GM12878 (cell line): ENCODE results near the gene GSK3A. TPM values are rescaled to one million over a fixed set of nuclear protein-coding genes. Genes with fewer than 3 reads are reported as not detected.

ENCODE experiments used
- ATAC-seq: fragments of 200-7000 bp; cut with Tn5 transposase; 3 replicates; pipeline ENCODE4 v1.9.1; 2020; ENCODE audit warnings: mild to moderate bottlenecking, moderate library complexity
- BruUV-seq: library from RNA; stranded (reverse); fragments of 400-500 nt; replicated peaks from 2 replicates; lab custom pipeline; 2021; lab: Mats Ljungman, UMichigan
- CTCF ChIA-PET: fragments of 300-600 bp; sonication (Branson Sonifier 250); formaldehyde crosslinking; extraction: SDS; loops from one replicate; lab custom pipeline; 2021; ENCODE audit warnings: inconsistent platforms; lab: Yijun Ruan, JAX
- POLR2A ChIA-PET: fragments of 350-600 bp; formaldehyde crosslinking; extraction: SDS; loops from one replicate; lab custom pipeline; 2021; ENCODE audit warnings: inconsistent platforms; lab: Charles Lee
- RAD21 ChIA-PET: fragments of 300-600 bp; sonication (Branson Sonifier 250); formaldehyde crosslinking; loops from one replicate; lab custom pipeline; 2023; ENCODE audit warnings: antibody characterized with exemption; ENCODE audit not compliant: unreplicated experiment; lab: Charles Lee
- SMC1A ChIA-PET: fragments of 300-600 bp; sonication (Branson Sonifier 250); formaldehyde crosslinking; loops from one replicate; lab custom pipeline; 2023; ENCODE audit not compliant: unreplicated experiment, uncharacterized antibody; lab: Charles Lee
- DNase-seq: peaks from one replicate; pipeline ENCODE4 v3.0.0-alpha.2; 2011; ENCODE audit warnings: low read depth, low spot score
- FAIRE-seq: peaks from 3 replicates; lab custom pipeline; 2011; peaks lifted over from hg19 to GRCh38; lab: Jason Lieb, UNC
- H2AFZ ChIP-seq: 2 replicates; pipeline ENCODE4 v1.6.0; 2011; ENCODE audit warnings: low read depth, low read length, control low read depth; ENCODE audit not compliant: control insufficient read depth
- H3K27ac ChIP-seq: 2 replicates; pipeline ENCODE4 v1.5.1; 2011; ENCODE audit warnings: control low read depth; ENCODE audit not compliant: control insufficient read depth, insufficient read depth
- H3K27me3 ChIP-seq, 2 experiments: replicated peaks in 1 of 2; 2 replicates each; pipeline versions ENCODE4 v1.6.0 to v1.6.1; 2011; ENCODE audit warnings: low read length in 1 of 2; ENCODE audit not compliant: control insufficient read depth in 2 of 2, insufficient read depth in 2 of 2
- H3K36me3 ChIP-seq, 2 experiments: 2 replicates each; pipeline ENCODE4 v1.5.1; 2011; ENCODE audit warnings: low read length in 1 of 2; ENCODE audit not compliant: control insufficient read depth in 2 of 2, insufficient read depth in 2 of 2
- H3K4me1 ChIP-seq: 2 replicates; pipeline ENCODE4 v1.6.1; 2011; ENCODE audit warnings: mild to moderate bottlenecking, low read length, moderate library complexity, mixed read lengths; ENCODE audit not compliant: control insufficient read depth, insufficient read depth
- H3K4me2 ChIP-seq: 2 replicates; pipeline ENCODE4 v1.6.0; 2011; ENCODE audit warnings: control low read depth; ENCODE audit not compliant: control insufficient read depth, insufficient read depth
- H3K4me3 ChIP-seq: fragments of 200-600 bp; sonication (generic); 2 replicates; pipeline ENCODE4 v1.5.1; 2016
- H3K79me2 ChIP-seq: 2 replicates; pipeline ENCODE4 v1.6.0; 2011; ENCODE audit warnings: low read length; ENCODE audit not compliant: control insufficient read depth, insufficient read depth
- H3K9ac ChIP-seq: 2 replicates; pipeline ENCODE4 v1.8.0; 2011; ENCODE audit warnings: low read length, control low read depth, mixed read lengths; ENCODE audit not compliant: control insufficient read depth, insufficient read depth
- H3K9me3 ChIP-seq: replicated peaks from 3 replicates; pipeline ENCODE4 v1.5.1; 2011; ENCODE audit warnings: mild to moderate bottlenecking, low read length; ENCODE audit not compliant: control insufficient read depth, insufficient read depth
- H4K20me1 ChIP-seq: 2 replicates; pipeline ENCODE4 v1.6.0; 2011; ENCODE audit not compliant: control insufficient read depth, insufficient read depth
- CEBPB ChIP-seq, 2 experiments: fragments of 150-350 bp in 1 of 2; IDR thresholded peaks; 2 replicates each; pipeline ENCODE4 v1.6.1; 2012 to 2014; ENCODE audit warnings: low read depth in 2 of 2, low read length in 2 of 2, borderline replicate concordance in 1 of 2, inconsistent platforms in 1 of 2
- CHD1 ChIP-seq: IDR thresholded peaks from 2 replicates; pipeline ENCODE4 v1.6.1; 2012; ENCODE audit warnings: low read depth, low read length, improper control_type of control experiment
- EED ChIP-seq: sonication (generic); IDR thresholded peaks from 2 replicates; pipeline ENCODE4 v1.6.1; 2016; ENCODE audit warnings: antibody characterized with exemption, low read depth
- KLF5 ChIP-seq: fragments of 450-650 bp; IDR thresholded peaks from 2 replicates; pipeline ENCODE4 v1.6.1; 2014; ENCODE audit warnings: mild to moderate bottlenecking; ENCODE audit not compliant: partially characterized antibody
- MEF2B ChIP-seq: fragments of 450-650 bp; IDR thresholded peaks from 2 replicates; pipeline ENCODE4 v1.6.1; 2018; ENCODE audit warnings: mild to moderate bottlenecking, moderate library complexity; ENCODE audit not compliant: partially characterized antibody, poor library complexity, severe bottlenecking
- NFXL1 ChIP-seq: fragments of 450-650 bp; IDR thresholded peaks from 2 replicates; pipeline ENCODE4 v1.6.1; 2017; ENCODE audit warnings: antibody characterized with exemption, mild to moderate bottlenecking, borderline replicate concordance
- POLR2A ChIP-seq: IDR thresholded peaks from 2 replicates; pipeline ENCODE4 v1.6.1; 2011; ENCODE audit warnings: low read depth, mild to moderate bottlenecking, low read length
- POLR2AphosphoS5 ChIP-seq: IDR thresholded peaks from 2 replicates; pipeline ENCODE4 v1.6.1; 2011; ENCODE audit warnings: mild to moderate bottlenecking, low read length, inconsistent platforms
- SUPT20H ChIP-seq: IDR thresholded peaks from 2 replicates; pipeline ENCODE4 v1.6.1; 2011; ENCODE audit warnings: low read depth, mild to moderate bottlenecking, low read length, moderate library complexity, borderline replicate concordance; ENCODE audit not compliant: control insufficient read depth
- WRNIP1 ChIP-seq: IDR thresholded peaks from 2 replicates; pipeline ENCODE4 v1.6.1; 2011; ENCODE audit warnings: low read depth, low read length, improper control_type of control experiment, borderline replicate concordance
- WGBS: methylation state at CpG from one replicate; pipeline ENCODE4 v1.1.6; 2016; ENCODE audit warnings: low lambda C conversion rate; ENCODE audit not compliant: insufficient replicate concordance, insufficient coverage; ENCODE audit errors: missing lambda C conversion rate; 5-methylcytosine and 5-hydroxymethylcytosine counted together
- in situ Hi-C: fragments of 300-500 bp; cut with MboI; formaldehyde crosslinking; loops from 9 replicates; pipeline ENCODE4 v1.14.3; 2018; ENCODE audit warnings: mixed read lengths
- intact Hi-C: fragments of 100-400 bp; cut with micrococcal nuclease; formaldehyde crosslinking; loops from one replicate; pipeline ENCODE4 v1.14.2; 2022; ENCODE audit not compliant: unreplicated experiment
- polyA plus RNA-seq, 11 experiments: library from polyadenylated mRNA; depleted of rRNA in 4 of 11; unstranded in 6 of 11; stranded (reverse) in 5 of 11; fragments of >200 nt; fragmentation: Nextera tagmentation in 4 of 11; fragmentation: Illumina TruSeq in 1 of 11; extraction: Ambion mirVana in 4 of 11; extraction: Trizol in 1 of 11; gene quantifications; 1 replicate in 1 of 11; 2 replicates in 10 of 11; pipeline versions ENCODE4 v1.2.1 to v1.2.3, GENCODE V29; 2011 to 2016; ENCODE audit warnings: inconsistent platforms in 2 of 11, missing spikeins in 2 of 11, low read depth in 1 of 11
- total RNA-seq, 4 experiments: library from RNA; depleted of rRNA in 3 of 4; stranded (reverse); fragments of >200 nt in 3 of 4; fragmentation: Illumina TruSeq in 1 of 4; extraction: Trizol in 1 of 4; gene quantifications; 2 replicates each; pipeline versions ENCODE4 v1.2.1 to v1.2.3, GENCODE V29; 2013 to 2021
- TF ChIP-seq, protein P1 (sequence below): fragments of 450-650 bp; IDR thresholded peaks from 2 replicates; pipeline ENCODE4 v1.6.1; 2017; ENCODE audit warnings: borderline replicate concordance
- TF ChIP-seq, protein P2 (sequence below): IDR thresholded peaks from 2 replicates; pipeline ENCODE4 v1.6.1; 2011; ENCODE audit warnings: mild to moderate bottlenecking, low read depth, low read length, moderate library complexity; ENCODE audit not compliant: insufficient replicate concordance
- TF ChIP-seq, protein P3 (sequence below): IDR thresholded peaks from 2 replicates; pipeline ENCODE4 v1.6.1; 2011; ENCODE audit warnings: borderline replicate concordance, low read depth, mild to moderate bottlenecking, moderate library complexity, low read length; ENCODE audit not compliant: insufficient read depth, poor library complexity, severe bottlenecking

GSK3A gene
- total and polyA plus RNA-seq, 10 of the 15 experiments (the other 5 are each of a cell fraction or from before 2014, with no cell fraction given), result 1.00 to 47.9 (median 15.2) TPM

DNA sequence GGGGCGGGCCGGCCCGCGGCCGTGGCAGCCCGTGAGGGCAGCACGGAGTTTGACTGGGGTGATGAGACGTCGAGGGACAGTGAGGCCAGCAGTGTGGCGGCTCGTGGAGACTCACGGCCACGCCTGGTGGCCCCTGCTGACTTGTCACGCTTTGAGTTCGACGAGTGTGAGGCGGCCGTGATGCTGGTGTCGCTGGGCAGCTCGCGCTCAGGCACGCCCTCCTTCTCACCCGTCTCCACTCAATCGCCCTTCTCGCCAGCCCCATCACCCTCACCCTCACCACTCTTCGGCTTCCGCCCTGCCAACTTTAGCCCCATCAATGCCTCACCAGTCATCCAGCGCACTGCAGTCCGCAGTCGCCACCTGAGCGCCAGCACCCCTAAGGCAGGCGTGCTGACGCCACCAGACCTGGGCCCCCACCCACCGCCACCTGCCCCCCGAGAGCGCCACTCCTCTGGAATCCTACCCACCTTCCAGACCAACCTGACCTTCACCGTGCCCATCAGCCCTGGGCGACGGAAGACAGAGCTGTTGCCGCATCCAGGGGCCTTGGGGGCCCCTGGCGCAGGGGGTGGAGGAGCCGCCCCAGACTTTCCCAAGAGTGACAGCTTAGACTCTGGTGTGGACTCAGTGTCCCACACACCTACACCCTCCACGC, 31.1 kb upstream of the GSK3A start:
- H3K4me3 ChIP-seq, result no peak overlapping the region
- H3K79me2 ChIP-seq, result peaks cover 34% of the 10 kb centered on the region
- no TSS peak for BruUV-seq
- 93% methylated on average over 43 of the region's 43 CpGs for WGBS
- H3K27me3 ChIP-seq, result no peaks in the 10 kb centered on the region
- H3K4me2 ChIP-seq, result no peak overlapping the region
- ChIA-PET CTCF (no interaction called here), POLR2A (interaction anchor here (0.6 to 1.0 kb wide), 2 partner anchors 31 to 63 kb away, joined by 3 to 4 read pairs; partner anchors contain the start of gene GSK3A), SMC1A (no interaction called here), RAD21 (no interaction called here)
- no peak overlapping the region for H3K27ac ChIP-seq
- ATAC-seq (no peak), FAIRE-seq (no peak), DNase-seq (no peak)
- in situ Hi-C loops, result no loop called here
- no peak overlapping the region for H2AFZ ChIP-seq
- H3K4me1 ChIP-seq, result peaks cover 29% of the 10 kb centered on the region
- no peaks in the 10 kb centered on the region; the same call in 1 of the 2 replicates for H4K20me1 ChIP-seq
- peaks cover 3 to 19% of the 10 kb centered on the region in 2 experiments; a peak in 3 of 4 replicates for H3K36me3 ChIP-seq
- H3K9ac ChIP-seq, result no peak overlapping the region
- intact Hi-C loops, result no loop called here
- H3K9me3 ChIP-seq, result no peaks in the 10 kb centered on the region
- no peak for TF ChIP-seq CEBPB (IDR thresholded peaks at IDR 0.05; ENCODE audit: borderline replicate concordance in 1 of 2, low read depth in 2 of 2, low read length in 2 of 2)
- no peak for TF ChIP-seq WRNIP1
- TF ChIP-seq CHD1, result no peak
- TF ChIP-seq, protein P1, sequence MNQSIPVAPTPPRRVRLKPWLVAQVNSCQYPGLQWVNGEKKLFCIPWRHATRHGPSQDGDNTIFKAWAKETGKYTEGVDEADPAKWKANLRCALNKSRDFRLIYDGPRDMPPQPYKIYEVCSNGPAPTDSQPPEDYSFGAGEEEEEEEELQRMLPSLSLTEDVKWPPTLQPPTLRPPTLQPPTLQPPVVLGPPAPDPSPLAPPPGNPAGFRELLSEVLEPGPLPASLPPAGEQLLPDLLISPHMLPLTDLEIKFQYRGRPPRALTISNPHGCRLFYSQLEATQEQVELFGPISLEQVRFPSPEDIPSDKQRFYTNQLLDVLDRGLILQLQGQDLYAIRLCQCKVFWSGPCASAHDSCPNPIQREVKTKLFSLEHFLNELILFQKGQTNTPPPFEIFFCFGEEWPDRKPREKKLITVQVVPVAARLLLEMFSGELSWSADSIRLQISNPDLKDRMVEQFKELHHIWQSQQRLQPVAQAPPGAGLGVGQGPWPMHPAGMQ, result no peak
- no peak; the same call in 1 of the 2 replicates for TF ChIP-seq POLR2A

DNA sequence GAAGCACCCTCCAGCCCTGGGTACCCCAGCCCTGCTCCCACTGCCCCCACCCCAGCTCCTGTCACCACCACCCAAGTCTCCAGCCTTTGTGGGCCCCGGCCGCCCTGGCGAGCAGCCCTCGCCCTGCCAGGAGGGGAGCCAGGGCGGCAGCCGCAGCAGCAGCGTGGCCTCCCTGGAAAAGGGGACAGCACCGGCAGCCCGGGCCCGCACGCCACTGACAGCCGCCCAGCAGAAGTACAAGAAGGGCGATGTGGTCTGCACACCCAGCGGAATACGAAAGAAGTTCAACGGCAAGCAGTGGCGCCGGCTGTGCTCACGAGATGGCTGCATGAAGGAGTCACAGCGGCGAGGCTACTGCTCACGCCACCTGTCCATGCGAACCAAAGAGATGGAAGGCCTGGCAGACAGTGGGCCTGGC, 30.6 kb upstream of the GSK3A start:
- BruUV-seq, result no TSS peak
- Histone ChIP-seq H3K27ac (no peak overlapping the region), H3K4me2 (no peak overlapping the region), H3K9me3 (no peaks in the 10 kb centered on the region), H3K9ac (no peak overlapping the region), H3K4me1 (peaks cover 28% of the 10 kb centered on the region), H3K27me3 (no peaks in the 10 kb centered on the region), H3K79me2 (peaks cover 34% of the 10 kb centered on the region), H3K4me3 (no peak overlapping the region), H4K20me1 (no peaks in the 10 kb centered on the region; the same call in 1 of the 2 replicates), H3K36me3 (peaks cover 3 to 19% of the 10 kb centered on the region in 2 experiments; a peak in 3 of 4 replicates), H2AFZ (no peak overlapping the region)
- ATAC-seq, result no peak
- DNase-seq, result no peak
- POLR2A ChIA-PET, result no interaction called here
- no peak for FAIRE-seq
- WGBS, result over 99% methylated on average over 23 of the region's 23 CpGs
- SMC1A ChIA-PET, result no interaction called here
- CTCF ChIA-PET, result no interaction called here
- RAD21 ChIA-PET, result no interaction called here
- in situ Hi-C loops (no loop called here), intact Hi-C loops (no loop called here)
- TF ChIP-seq MEF2B (no peak), SUPT20H (no peak), POLR2AphosphoS5 (no peak), NFXL1 (no peak), EED (no peak), KLF5 (no peak)
- TF ChIP-seq, protein P2, sequence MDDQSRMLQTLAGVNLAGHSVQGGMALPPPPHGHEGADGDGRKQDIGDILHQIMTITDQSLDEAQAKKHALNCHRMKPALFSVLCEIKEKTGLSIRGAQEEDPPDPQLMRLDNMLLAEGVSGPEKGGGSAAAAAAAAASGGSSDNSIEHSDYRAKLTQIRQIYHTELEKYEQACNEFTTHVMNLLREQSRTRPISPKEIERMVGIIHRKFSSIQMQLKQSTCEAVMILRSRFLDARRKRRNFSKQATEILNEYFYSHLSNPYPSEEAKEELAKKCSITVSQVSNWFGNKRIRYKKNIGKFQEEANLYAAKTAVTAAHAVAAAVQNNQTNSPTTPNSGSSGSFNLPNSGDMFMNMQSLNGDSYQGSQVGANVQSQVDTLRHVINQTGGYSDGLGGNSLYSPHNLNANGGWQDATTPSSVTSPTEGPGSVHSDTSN, result no peak
- TF ChIP-seq, protein P3, sequence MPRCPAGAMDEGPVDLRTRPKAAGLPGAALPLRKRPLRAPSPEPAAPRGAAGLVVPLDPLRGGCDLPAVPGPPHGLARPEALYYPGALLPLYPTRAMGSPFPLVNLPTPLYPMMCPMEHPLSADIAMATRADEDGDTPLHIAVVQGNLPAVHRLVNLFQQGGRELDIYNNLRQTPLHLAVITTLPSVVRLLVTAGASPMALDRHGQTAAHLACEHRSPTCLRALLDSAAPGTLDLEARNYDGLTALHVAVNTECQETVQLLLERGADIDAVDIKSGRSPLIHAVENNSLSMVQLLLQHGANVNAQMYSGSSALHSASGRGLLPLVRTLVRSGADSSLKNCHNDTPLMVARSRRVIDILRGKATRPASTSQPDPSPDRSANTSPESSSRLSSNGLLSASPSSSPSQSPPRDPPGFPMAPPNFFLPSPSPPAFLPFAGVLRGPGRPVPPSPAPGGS, result no peak
